Measurements from ENCODE around the gene TRIM45.

Gene TRIM45

DNA sequence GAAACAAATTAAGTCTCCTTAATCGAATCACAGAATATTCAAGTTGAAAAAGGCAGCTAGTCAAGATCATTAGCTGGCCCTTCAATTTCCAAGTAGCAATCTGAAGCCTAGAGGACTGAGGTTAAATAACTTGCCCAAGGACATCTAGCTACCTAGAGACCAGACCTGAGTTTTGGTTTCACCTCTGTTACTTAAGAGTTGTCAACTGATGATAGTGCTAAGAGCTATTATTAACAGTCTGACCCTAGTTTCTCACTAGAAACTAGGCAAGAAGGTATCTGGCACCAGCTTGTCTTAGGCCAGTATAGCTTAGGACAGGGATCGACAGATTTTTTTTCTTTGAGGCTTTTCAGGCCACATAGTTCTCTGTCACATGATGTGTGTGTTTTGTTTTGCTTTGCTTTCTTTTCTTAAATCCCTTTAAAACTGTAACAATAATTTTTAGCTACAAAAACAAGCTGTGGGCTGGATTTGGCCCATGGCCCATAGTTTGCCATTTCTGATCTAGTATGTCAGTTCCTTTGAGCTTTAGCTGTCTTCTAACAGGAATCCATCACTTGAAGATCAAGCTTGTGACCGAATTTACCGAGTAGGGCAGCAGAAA lies 23.2 kb downstream of the TRIM45 start:
- no peak for DNase-seq

DNA sequence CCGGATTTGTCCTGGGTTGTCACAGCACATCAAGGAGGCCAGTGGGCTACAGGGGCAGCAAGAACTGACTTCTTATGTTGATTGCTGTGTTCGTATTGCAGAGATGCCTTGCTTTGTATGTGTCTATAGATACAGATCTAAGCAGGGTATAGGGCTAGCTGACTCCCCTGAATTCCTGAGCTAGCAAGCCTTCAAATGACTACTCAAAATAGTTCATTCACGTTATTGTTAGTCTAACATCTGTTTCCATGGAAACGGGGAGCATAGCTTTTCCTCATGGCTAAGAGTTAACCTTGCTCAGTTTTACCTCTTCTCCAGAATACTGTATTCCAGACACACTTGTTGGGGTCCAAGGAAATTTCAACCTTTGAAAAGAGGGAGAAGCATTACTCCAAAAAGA lies 24.1 kb downstream of the TRIM45 start:
- no peak for DNase-seq

GRCh38 chr1:117096951-117097408 lies 24.6 kb downstream of the TRIM45 start:
- no peak for DNase-seq

DNA sequence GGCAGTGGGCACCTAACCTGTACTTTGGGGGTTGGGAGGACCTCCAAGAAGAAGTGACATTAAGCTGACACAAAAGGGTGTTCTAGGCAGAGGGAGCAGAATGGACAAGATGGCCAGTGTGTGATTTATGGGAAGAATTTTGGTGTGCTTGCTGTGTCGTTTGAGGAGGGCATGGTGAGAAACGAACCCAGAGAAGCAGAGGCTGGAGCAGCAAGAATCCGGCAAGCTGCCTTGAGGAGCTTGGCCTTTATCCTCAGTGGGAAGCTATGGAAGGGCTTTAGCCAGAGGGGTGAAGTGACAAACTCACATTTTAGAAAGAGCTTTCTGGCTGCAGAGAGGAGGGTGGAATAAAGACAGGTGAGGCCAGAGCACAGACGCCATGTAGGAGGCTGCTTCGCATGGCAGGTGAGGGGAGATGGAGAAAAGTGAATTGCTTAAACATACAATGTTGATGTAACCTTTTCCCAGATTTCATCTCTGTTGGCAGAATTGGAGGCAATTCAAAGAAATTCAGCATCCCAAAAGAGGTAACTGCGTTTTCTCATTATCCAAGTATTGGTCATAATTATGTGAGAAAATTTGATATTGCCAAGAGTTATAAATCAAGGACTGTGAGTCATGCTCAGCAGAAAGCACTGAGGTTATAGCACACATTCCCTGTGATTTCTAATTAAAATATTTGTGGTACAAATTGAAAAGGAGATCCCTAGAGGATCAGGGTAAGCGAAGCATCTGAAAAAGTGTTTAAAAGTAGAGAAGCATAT lies 26.5 kb downstream of the TRIM45 start:
- DNase-seq, result no peak

DNA sequence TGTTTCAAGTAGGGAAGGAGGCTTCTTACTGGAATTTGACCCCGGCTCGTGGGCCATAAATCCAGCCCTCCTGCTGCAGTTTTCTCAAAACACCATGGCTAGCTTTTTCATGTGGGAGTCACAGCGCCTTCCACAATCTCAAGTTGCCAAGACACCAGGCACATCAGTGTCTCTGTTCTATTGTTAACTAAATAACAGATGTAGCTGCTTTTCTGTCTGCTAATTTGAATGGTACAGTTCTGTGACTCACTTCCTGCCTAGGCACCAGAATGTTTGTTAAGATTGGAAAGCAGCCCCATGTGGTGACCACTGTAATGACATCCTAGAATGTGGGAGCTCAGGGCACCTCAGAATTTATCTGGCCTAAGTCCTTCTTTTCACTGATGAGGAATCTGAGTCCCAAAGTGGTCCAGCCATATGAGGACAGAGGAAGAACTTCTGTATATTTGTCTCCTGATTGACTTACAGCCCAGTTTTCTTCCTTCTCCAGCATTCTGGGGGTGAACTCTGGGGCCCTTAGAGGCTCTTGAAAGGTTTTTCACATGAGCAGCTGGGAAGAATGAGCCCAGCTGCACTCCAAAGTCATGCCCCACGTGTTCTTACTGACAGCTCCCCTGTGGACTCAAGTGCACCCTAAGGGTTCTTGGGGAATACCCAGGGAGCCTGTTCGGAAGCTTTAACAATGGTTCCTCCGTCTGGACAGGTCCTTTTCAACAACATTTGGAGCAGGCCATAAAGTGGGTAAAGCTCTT lies 27.5 kb downstream of the TRIM45 start:
- peak; percentile 72 to 85 for DNase-seq

DNA sequence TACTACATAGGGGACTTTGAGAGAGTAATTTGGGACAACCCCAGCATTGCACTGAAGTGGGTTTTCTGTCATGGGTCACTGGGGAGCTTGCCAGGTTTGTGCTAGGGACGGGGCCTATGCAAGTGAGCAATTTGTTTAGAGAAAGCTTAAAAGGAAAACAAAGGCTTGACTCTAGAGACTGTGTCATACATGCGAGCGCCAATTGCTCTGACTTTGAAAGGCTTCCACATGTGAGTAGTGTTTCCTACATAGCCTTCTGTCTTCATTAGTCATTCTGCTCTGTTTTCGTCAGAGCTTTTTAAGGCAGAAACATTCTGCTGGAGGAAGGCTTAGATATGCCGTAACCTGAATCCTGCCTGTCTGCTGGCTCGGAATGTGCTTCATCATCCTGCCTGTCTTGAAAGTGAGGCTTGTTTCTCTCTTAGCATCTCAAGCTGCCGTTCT lies 28.4 kb downstream of the TRIM45 start:
- peak in 1 of 2 experiments; percentile 12 for DNase-seq

DNA sequence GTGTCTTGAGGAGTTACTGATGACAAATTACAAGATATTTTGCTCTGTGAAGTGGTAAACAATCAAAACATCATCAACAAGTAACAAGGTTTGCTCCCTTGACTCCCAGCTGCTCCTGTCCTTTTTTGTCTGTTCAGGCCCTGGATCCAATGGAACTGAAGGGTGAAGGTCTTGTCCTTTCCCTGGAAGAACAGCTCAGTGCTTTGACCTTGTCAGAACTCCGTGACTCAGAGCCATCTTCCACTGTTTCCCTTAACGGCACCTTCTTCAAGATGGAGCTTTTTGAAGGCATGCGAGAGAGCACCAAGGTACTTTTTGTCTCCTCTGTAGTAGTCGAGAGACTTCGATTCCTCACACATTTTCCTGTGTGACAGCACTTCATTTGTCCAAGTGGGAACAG lies 29.0 kb downstream of the TRIM45 start:
- no peak for DNase-seq

GRCh38 chr1:117089996-117090395 lies 31.6 kb downstream of the TRIM45 start:
- no peak for DNase-seq

- no peak for DNase-seq
Measured at GRCh38 chr1:117087686-117088085, 33.9 kb downstream of the TRIM45 start.

- DNase-seq, result no peak
Measured at GRCh38 chr1:117084231-117084630, 37.3 kb downstream of the TRIM45 start.

GRCh38 chr1:117079737-117080136 lies 41.8 kb downstream of the TRIM45 start:
- DNase-seq, result no peak

- no peak for DNase-seq
Measured at GRCh38 chr1:117077267-117077666, 44.3 kb downstream of the TRIM45 start.

DNA sequence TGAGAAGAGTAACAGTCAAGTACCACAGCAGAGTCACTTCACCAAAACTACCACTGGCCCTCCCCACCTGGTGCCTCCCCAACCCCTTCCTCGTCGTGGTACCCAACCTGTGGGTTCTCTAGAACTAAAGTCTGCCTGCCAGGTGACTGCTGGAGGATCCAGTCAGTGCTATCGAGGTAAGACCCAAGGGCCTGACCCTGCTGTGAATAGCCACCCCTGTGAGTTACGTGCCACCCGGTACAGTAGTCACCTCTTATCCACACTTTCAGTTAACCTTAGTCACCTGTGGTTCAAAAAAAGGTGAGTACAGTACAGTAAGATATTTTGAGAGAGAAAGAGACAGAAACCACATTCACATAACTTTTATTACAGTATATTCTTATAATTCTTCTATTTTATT lies 44.9 kb downstream of the TRIM45 start:
- DNase-seq, result no peak

DNA sequence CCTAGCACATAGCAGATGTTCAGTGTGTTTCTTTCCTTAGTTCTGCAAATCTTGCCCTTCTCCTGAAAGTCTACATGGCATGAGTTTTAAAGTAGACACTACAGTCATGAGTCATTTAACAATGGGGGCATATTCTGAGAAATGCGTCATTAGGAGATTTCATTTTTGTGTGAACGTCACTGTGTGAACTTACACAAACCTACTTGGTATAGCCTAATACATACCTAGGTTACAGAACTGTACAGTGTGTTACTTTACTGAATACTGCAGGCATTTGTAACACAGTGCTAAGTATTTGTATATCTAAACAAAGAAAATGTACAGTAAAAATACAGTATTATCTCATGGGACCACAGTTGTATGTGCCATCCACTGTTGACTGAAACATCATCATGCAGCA lies 51.4 kb downstream of the TRIM45 start:
- DNase-seq, result no peak

DNA sequence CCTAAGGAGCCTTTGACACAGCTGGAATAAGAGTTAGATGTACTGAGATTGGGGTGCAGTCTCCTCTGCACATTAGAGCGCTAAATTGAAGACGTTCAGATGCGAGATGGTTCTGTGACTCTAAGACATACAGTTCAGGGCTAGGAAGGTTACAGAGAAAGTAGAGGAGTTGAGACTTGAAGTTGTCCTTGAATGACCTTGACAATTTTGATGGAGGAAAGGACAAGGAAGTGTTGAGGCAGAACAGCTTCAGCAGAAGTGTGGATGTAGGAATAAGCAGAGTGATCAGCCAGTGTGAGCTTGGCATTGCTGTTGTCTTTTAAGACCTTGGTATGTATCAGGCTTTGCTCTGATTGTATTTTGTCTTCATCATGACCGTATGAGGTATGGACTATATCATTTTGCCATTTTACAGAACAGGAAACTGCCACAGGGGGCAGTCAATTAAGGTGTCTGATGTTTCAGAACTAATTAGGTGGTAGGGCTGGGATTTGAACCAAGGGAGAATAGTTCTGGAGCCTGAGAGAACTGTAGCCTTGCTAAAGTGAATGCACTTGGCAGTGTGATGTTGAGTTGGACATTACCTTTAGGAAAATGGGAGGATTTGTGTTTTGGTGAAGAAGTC lies 52.2 kb downstream of the TRIM45 start:
- no peak for DNase-seq

DNA sequence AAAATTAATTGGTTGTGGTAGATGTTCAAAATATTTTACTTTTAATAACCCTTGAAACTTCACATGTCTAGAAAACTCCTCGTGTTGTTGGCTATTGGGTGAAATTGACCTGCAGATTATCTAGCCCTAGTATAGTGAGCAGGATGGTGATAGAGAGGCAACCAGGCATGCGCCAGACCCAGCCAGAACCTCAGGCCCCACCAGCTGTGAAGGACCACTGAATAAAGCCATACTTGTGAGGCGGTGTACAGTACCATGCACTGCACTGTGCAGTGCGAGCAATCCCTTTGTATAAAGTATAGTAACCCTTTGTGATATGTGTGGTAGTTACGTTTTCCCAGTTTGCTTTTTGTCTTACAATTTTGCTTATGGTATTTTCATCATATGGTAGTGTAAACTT lies 53.0 kb downstream of the TRIM45 start:
- DNase-seq, result no peak

- DNase-seq, result no peak
Measured at GRCh38 chr1:117067533-117068370, 53.8 kb downstream of the TRIM45 start.

- DNase-seq, result no peak
Measured at GRCh38 chr1:117066367-117066766, 55.2 kb downstream of the TRIM45 start.

DNA sequence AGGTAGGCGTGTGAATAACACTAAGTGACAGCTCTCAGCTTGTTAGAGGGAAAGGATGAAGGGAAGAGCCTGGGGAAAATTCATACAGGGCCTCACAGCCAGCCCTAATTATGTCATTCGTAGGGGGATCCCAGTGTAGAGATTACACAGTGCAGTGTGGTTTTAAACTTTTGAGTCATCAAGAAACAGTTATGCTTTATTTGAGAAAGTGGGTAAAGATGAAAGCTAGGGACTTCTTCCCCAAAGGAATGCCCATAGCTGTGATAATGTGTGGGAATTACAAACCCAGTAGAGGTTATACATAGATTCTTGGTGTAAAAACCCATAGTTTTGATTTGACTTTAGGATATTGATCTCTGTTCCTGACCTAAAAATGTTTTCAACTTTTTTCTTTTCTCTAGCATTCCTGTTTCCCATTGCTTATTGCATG lies 59.5 kb downstream of the TRIM45 start:
- no peak for DNase-seq

Data from NCI-H187 (cell line).